HG03196 (cell line): ENCODE measurements around the gene ZNF563.
"Not testable (repeated sequence)": the region's sequence is repeated elsewhere in the genome, so short reads cannot be mapped to it uniquely, and the experiment has no call there.

ENCODE experiments used
- ATAC-seq: cut with Tn5 transposase; IDR thresholded peaks from one replicate; pipeline ENCODE4 v1.9.1; 2021; ENCODE audit not compliant: unreplicated experiment

ZNF563 gene

DNA sequence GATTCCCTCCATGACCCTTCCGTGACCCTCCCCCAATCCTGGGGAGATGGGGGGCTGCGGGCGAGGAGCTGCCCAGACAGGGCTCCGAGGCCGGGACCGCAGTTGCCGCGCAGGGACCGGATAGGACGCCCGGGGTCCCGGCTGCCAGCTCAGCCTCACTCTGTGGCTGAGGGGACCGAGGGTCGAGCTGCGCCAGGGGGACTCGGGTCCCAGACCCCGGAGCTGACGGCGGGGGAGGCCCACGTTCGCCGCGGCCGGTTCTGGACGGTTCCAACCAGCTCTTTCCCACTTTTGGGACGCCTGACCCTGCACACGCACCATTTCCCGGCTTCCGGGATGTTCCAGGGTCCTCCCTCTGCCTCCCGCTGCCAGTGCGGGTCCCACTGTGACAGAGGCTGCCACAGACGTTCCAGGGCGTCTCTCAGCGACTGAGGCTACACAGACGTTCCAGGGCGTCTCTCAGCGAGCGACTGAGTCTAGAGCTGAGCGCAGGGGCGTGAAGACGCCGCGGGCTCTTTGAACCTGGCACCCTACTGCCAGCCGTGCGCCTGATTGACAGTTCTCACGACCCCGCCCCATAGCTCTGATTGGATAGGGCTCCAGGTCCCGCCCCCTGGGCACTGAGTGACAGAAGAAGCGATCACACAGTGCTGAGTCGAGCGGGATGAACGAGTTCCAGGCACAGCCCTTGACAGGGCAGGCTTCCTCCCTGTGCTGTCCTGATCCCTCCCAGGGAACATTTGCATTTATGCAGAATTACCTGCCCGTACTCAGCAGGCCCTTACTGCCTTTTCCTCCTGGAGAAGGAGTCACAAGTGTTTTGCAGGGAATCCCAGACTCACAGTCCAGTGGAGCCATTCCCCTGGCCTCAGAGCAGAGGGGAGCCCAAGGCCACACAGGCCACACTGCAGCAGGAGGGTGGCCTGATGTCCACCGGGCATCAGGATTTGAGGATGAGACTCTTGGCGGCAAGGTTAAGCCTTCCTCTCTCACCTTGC, at the start of gene ZNF563:
ZNF563 (minus strand) TSS at position 472 of the 998 bp plus-strand sequence; CDS start at position 321, 151 bp downstream.
- ATAC-seq: peak; percentile 76

- ATAC-seq: no peak
Measured at GRCh38 chr19:12380444-12380737, 47.0 kb upstream of the ZNF563 start.

DNA sequence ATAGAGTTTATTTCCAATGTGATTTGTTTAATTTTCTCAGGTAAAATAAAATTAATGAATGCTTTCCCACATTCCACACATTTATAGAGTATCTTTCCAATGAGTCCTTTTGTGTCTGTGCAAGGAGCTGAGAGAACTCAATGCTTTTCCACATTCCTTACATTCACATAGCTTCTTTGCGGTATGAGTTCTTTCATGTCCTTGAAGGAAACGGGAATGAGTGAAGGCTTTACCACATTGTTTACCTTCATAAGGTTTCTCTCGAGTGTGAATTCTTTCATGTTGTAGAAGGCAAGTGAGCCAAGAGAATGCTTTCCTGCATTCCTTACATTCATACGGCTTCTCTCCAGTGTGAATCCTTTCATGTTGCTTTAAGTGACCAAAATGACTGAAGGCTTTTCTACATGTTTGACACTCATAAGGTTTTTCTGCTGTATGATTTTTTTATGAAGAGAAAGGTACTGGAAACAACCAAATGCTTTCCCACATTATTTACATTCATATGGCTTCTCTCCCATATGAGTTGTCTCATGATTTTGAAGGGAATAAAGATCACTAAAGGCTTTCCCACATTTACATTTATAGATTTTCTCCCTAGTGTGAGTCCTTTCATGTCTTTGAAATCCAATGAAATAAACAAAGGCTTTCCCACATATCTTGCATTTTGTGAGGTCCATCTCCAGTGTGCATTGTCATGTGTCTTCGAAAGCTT, 46.5 kb upstream of the ZNF563 start:
- no peak for ATAC-seq

GRCh38 chr19:12374026-12374425, 40.6 kb upstream of the ZNF563 start:
- ATAC-seq: no peak

- ATAC-seq: peak; percentile 87
Measured at GRCh38 chr19:12365236-12366162, 32.1 kb upstream of the ZNF563 start, which contains the start of gene ZNF442. TSS of gene ZNF442 (minus strand) at chr19:12365683. CDS start at chr19:12363631, 2,052 bp downstream.

GRCh38 chr19:12364391-12365235, 31.2 kb upstream of the ZNF563 start:
- ATAC-seq: no peak

- not testable (repeated sequence) for ATAC-seq
Measured at GRCh38 chr19:12362236-12362635, 28.8 kb upstream of the ZNF563 start.

DNA sequence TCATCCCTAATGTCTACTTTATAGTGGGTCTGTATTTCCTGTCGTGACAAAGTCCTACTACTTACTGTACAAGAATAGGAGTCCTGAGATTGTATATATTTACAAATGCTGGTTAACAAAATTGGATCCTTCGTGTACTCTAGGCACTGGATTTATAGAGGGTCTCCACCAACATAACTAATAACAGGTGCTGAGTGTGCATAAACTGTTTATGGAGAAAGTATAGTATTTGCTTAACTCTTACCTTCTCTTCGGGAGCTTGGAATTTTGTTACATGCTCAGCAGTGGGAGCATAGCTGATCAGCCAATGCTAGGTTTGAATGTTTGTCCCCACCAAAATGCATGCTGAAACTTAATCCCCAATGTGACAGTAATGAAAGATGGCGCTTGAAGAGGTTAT, 19.9 kb upstream of the ZNF563 start:
- no peak for ATAC-seq

GRCh38 chr19:12350890-12351197, 17.4 kb upstream of the ZNF563 start:
- no peak for ATAC-seq

DNA sequence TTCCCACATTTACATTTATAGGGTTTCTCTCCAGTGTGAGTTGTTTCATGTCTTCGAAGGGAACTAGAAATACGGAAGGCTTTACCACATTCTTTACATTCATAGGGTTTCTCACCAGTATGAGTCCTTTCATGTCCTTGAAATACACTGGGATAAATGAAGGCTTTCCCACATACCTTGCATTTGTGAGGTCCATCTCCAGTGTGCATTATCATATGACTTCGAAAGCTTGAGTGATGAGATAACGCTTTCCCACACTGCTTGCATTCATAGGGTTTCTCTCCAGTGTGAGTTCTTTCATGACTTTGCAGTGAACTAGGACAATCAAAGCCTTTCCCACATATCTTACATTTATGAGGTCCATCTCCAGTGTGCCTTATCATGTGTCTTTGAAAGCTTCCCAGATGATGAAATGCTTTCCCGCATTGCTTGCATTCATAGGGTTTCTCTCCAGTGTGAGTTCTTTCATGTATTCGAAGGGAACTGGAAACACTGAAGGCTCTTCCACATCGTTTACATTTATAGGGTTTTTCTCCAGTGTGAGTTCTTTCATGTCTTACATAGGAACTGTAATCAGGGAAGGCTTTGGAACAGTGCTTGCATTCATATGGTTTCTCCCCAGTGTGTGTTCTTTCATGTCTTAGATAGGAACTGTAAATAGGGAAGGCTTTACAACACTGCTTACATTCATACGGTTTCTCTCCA, 16.9 kb upstream of the ZNF563 start:
- ATAC-seq: no peak

DNA sequence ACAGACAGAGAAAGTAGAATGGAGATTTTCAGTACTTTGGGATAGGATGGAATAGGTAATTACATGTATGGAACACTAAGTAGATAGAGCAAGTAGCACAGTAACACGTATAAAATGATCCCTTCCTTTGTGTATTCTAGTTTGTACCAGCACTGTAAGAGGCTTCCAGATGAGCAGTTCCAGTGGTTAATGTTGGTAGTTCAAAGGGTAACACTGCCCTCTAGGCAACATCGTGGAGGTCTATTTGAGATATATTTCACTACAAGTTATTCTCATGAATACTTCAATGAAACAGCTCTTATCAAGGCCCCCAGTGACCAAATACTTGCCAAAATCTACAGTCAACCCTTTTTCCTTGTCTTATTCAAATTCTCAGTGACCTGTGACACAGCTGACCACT, 13.5 kb upstream of the ZNF563 start:
- ATAC-seq: no peak

DNA sequence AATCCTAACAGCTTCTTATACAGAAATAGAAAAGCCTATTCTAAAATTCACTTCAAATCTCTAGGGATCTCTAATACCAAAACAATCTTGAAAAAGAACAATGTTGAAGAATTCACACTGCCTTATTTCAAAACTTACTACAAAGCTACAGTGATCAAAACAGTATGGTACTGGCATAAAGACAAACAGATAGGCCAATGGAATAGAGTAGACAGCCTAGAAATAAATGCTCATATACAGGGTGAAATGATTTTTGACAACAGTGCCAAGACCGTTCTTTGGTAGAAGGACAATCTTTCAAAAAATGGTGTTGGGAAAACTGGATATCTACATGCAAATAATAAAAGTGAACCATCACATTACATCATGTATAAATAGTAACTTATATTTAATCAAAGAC, 11.8 kb upstream of the ZNF563 start:
- no peak for ATAC-seq

DNA sequence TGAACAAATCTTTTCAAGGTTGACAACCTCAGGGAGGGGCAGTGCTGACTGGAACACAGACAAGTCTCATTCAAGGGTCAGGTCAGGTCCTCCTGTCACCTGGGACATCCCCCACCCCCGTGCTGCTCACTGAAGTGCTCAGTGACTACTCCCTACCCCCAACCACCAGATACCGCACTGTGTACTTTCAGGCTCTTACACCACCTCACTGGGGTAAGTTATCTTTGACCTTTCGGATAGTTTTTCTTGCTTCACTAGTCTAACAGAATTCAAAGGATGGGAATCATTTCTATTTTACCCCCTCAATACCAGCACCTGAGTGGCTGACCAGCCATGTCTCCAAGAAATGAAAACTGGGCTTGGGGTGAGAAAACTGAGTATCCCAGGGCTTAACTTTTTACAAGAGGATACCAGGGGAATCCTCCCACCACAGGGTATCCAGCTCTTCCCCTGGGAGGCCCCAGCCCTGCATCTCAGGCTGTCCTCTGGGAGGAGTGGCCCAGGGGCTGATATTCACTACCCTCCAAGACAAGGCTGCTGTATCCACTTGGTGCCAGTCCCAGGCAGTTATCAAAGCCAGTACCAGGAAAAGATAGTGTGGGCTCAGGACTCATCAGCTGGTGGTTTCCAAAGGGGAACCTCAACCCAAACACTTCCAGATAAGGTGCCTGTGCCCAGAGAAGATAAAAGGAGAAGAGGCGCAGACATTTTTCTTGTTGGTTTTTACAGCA, 2.1 kb downstream of the ZNF563 start:
- no peak for ATAC-seq

GRCh38 chr19:12330340-12330739, 3.1 kb downstream of the ZNF563 start:
- ATAC-seq: no peak

DNA sequence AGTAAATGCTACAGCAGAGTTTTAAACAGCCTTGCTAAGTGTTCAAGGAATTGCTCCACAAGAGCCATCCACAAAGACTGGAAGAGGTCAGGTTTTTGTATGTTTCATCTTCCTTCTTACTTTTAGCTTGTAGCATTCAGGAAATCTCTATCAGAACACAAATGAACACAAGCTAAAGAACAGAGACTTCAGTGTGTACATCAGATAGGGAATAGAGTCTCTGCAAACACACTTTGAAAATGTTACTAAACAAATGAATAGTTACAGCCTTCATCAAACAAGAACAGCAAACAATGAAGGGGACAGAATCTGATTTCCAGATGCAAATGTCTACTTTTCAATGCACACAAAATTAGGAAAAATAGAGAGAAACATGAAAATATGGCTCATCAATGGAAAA, 7.7 kb downstream of the ZNF563 start:
- no peak for ATAC-seq

- no peak for ATAC-seq
Measured at GRCh38 chr19:12318782-12319413, 14.5 kb downstream of the ZNF563 start.

DNA sequence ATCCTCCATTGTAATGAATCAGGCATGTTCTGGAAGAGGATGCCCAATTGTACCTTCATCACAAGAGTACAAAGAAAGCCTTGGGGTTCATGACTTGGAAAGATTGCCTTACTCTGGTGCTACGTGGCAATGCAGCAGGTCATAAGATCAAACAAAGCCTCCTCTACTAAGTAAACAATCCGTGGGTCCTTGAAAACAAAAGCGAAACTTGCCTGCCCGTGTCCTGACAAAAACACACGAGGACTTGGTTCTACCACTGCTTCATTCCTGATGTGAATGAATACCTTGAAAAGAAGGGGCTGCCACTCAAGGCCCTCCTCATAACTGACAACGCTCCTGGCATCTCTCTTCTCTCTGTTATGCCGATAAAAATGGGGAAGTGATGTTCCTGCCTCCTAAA, 18.9 kb downstream of the ZNF563 start:
- ATAC-seq: no peak

- not testable (repeated sequence) for ATAC-seq
Measured at GRCh38 chr19:12308891-12309290, 24.5 kb downstream of the ZNF563 start.
